ACC112 (cell line): Measurements from ENCODE around the gene GSG1.
"Not testable (repeated sequence)": the region's sequence is repeated elsewhere in the genome, so short reads cannot be mapped to it uniquely, and the experiment has no call there.

Experiments used
- H2AFZ ChIP-seq: fragments of 200-600 bp; sonication (generic); one replicate; pipeline ENCODE4 v1.6.0; 2017; ENCODE audit warnings: antibody characterized with exemption, low read length; ENCODE audit not compliant: unreplicated experiment
- H3K27ac ChIP-seq: fragments of 200-600 bp; sonication (generic); 2 replicates; pipeline ENCODE4 v1.5.1; 2014; ENCODE audit warnings: low read depth, mild to moderate bottlenecking, antibody characterized with exemption, low read length, moderate library complexity
- H3K27me3 ChIP-seq: fragments of 200-600 bp; sonication (generic); 2 replicates; pipeline ENCODE4 v1.6.1; 2014; ENCODE audit warnings: mild to moderate bottlenecking, antibody characterized with exemption, low read length, moderate library complexity, mixed read lengths; ENCODE audit not compliant: insufficient read depth
- H3K36me3 ChIP-seq: fragments of 200-600 bp; sonication (generic); 2 replicates; pipeline ENCODE4 v1.6.1; 2016; ENCODE audit warnings: mild to moderate bottlenecking, antibody characterized with exemption, low read length, moderate library complexity, mixed read lengths; ENCODE audit not compliant: insufficient read depth
- H3K4me1 ChIP-seq: fragments of 200-600 bp; sonication (generic); one replicate; pipeline ENCODE4 v1.6.1; 2016; ENCODE audit warnings: low read length, mixed read lengths; ENCODE audit not compliant: insufficient read depth, unreplicated experiment, control insufficient read depth
- H3K4me3 ChIP-seq: fragments of 200-600 bp; sonication (generic); 2 replicates; pipeline ENCODE4 v1.5.1; 2014; ENCODE audit warnings: mild to moderate bottlenecking, low read depth, low read length
- H3K79me2 ChIP-seq: fragments of 200-600 bp; sonication (generic); one replicate; pipeline ENCODE4 v1.6.0; 2016; ENCODE audit warnings: low read length; ENCODE audit not compliant: control insufficient read depth, unreplicated experiment, insufficient read depth

GSG1 gene

GRCh38 chr12:13041224-13041623 is 62.2 kb downstream of the GSG1 start:
- H3K27ac ChIP-seq = no peak overlapping the region
- H3K79me2 ChIP-seq = no peaks in the 10 kb centered on the region
- no peaks in the 10 kb centered on the region for H3K36me3 ChIP-seq
- no peak overlapping the region for H3K4me3 ChIP-seq
- H2AFZ ChIP-seq = no peak overlapping the region
- H3K27me3 ChIP-seq = no peaks in the 10 kb centered on the region
- peaks cover 18% of the 10 kb centered on the region for H3K4me1 ChIP-seq

- H3K4me1 ChIP-seq = peaks cover 10% of the 10 kb centered on the region
- no peak overlapping the region for H2AFZ ChIP-seq
- no peaks in the 10 kb centered on the region for H3K36me3 ChIP-seq
- no peaks in the 10 kb centered on the region for H3K27me3 ChIP-seq
- H3K4me3 ChIP-seq = no peak overlapping the region
- no peaks in the 10 kb centered on the region for H3K79me2 ChIP-seq
- H3K27ac ChIP-seq = no peak overlapping the region
Measured at GRCh38 chr12:13039328-13039956, 64.0 kb downstream of the GSG1 start.

DNA sequence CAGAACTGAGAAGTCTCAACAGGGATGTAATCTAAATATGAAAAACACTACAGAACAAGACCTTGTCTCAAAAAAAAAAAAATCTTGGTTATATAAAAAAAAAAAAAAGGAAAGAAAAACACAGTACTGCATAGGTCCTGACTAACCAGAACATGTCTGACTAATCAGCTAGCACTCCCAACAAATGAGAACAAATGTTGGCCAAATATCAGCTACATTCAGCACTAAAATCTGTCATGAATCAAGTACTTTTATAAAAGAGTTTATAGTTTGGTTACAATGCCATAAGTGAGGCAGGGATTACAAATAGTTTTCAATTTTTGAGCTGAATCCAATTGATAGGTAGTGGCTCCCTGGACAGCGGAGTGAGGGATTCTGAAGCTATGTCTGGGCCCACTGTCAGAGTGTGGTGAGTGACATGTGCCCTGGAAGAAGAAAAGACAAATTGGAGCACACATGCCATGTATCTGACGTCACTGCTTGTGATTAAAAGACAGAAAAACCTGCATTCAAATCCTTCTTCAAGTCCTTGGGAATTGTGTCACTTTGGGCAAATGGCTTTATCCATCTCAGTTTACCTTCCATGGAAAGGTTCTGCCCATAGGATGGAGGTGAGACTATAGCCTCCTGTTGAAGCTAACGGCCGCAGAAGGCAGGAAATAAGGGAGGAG is 64.8 kb downstream of the GSG1 start:
- Histone ChIP-seq H2AFZ (peak overlapping the region; percentile 29), H3K27me3 (no peaks in the 10 kb centered on the region), H3K4me1 (peaks cover 10% of the 10 kb centered on the region), H3K4me3 (no peak overlapping the region), H3K36me3 (no peaks in the 10 kb centered on the region), H3K27ac (peak overlapping the region; percentile 41; the same call in 1 of the 2 replicates), H3K79me2 (no peaks in the 10 kb centered on the region)

DNA sequence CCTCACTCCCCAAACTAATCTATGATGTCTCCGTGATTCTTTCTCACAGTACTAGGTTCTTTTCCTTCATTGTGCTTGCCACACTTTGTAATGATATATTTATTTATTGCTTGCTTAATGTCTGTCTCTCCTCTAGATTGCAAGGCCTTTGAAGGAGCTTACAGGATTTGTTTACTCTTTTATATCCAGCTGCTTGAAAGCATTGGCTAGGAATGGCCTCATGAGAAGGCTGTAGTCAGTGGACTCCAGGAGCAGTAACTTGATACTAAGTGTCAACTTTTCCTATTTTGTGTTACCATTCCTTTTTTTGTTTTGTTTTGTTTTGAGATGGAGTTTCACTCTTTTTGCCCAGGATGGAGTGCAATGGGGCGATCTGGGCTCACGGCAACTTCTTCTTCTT is 66.6 kb downstream of the GSG1 start:
- Histone ChIP-seq H3K36me3 (no peaks in the 10 kb centered on the region), H3K4me3 (no peak overlapping the region), H2AFZ (no peak overlapping the region), H3K79me2 (no peaks in the 10 kb centered on the region), H3K27me3 (no peaks in the 10 kb centered on the region), H3K27ac (no peak overlapping the region), H3K4me1 (peaks cover 12% of the 10 kb centered on the region)

GRCh38 chr12:13035335-13035734 is 68.1 kb downstream of the GSG1 start:
- H3K4me1 ChIP-seq = peaks cover 12% of the 10 kb centered on the region
- H3K36me3 ChIP-seq, H2AFZ ChIP-seq, H3K27ac ChIP-seq, H3K4me3 ChIP-seq, H3K27me3 ChIP-seq, H3K79me2 ChIP-seq: not testable (repeated sequence)
